ENCODE measurements around the gene PDE11A.
"Not testable (repeated sequence)": the region's sequence is repeated elsewhere in the genome, so short reads cannot be mapped to it uniquely, and the experiment has no call there.

The PDE11A gene

DNA sequence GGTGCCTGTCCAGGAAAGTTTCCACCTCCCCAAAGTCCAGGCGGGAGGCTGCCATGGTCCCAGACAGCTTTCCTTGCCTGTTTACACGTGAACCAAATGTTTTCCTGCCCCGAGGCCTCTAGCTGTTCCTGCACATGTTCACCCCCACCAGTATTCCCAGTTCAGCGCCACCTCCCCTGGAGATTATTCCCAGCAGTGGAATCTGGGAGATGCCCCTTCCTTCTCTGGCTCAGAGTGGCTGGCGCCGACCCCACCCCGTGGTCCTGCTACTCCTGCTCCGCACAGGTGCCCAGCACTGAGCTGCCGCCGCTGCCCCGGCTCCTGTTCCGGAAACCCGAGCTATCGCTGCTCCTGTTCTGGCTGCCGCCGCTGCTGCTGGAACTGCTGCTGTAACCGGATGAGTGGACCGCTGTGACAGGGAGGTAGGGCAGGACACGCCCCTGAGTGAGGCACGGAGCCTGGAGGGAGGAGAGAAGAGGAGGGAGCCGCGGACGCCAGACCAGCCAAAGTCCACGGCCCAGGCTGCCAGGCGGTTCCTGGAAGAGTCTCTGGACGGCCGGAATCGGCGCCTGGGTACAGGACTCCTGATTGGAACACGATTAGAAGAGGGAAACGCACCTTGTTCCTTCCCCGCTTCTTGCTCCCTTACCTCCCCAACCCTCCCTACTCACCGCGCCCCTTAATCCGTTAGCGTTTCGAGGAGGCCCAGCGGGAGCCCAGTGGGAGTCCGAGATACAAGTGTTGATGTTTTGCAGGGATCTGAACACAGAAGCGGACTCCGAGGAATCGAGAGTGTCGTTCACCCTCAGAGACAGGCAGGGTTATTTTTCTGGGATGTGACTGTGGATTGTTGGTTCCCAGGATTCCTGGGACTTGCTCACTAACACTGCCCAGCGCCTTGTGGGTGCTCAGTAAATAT is at the start of gene PDE11A:
Gene PDE11A, minus strand, starts transcription at position 395 of the 919 bp plus-strand sequence. Its CDS starts 340 bp downstream, at position 55.
- peak; percentile 84 for DNase-seq (ENCODE audit: low read depth, low spot score)

GRCh38 chr2:178119179-178119922 is 46.8 kb upstream of the PDE11A start:
- DNase-seq (ENCODE audit: low read depth, low spot score), result no peak

DNA sequence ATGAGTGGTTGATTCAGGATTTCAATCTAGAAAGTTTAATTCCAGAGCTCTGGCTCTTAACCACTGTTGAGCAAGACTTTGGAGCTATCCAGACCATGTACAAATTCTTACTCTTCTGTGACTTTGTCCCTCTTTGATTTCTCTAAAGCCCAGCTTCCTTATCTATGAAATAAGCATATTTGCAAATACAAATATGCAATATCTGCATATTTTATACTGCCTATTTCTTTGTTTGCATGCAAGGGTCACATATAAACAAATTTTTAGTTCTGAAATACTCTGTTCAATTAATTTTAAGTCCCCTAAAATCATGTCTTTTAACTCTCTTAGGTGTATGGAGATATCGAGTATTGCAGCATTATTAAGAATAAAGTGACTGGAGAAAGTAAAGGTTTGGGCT is 45.1 kb upstream of the PDE11A start:
- no peak for DNase-seq (ENCODE audit: low read depth, low spot score)

GRCh38 chr2:178115271-178115670 is 42.7 kb upstream of the PDE11A start:
- DNase-seq (ENCODE audit: low read depth, low spot score), result no peak

GRCh38 chr2:178114462-178114861 is 41.9 kb upstream of the PDE11A start:
- no peak for DNase-seq (ENCODE audit: low read depth, low spot score)

GRCh38 chr2:178112202-178113152 is 39.9 kb upstream of the PDE11A start, which contains the start of gene RBM45:
TSS of gene RBM45 (plus strand) at chr2:178112437. CDS start at chr2:178112547, 110 bp downstream.
- DNase-seq (ENCODE audit: low read depth, low spot score), result peak; percentile 54

GRCh38 chr2:178111743-178112142 is 39.2 kb upstream of the PDE11A start:
- DNase-seq (ENCODE audit: low read depth, low spot score), result no peak

DNA sequence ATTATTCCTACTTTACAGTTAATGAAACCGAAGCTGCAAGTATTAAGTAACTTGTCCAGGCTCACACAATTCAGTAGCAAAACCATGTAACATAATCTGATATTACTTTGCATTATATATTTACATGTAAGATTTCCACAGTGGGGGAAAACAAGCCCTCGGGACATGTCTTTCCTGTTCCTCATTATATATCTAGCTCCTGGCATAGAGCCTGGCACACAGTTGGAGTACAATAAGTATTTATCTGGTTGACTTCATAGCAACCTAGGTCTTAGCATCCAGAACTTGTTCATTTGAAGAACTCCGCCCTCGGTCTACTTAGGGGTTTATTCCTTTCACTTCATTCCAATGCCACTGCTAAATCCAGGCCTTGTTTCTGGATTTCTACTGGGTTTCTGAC is 38.1 kb upstream of the PDE11A start:
- DNase-seq (ENCODE audit: low read depth, low spot score), result no peak

GRCh38 chr2:178109813-178110212 is 37.2 kb upstream of the PDE11A start:
- DNase-seq (ENCODE audit: low read depth, low spot score), result no peak

GRCh38 chr2:178108176-178108575 is 35.6 kb upstream of the PDE11A start:
- DNase-seq (ENCODE audit: low read depth, low spot score), result no peak

GRCh38 chr2:178106053-178106452 is 33.5 kb upstream of the PDE11A start:
- no peak for DNase-seq (ENCODE audit: low read depth, low spot score)

DNA sequence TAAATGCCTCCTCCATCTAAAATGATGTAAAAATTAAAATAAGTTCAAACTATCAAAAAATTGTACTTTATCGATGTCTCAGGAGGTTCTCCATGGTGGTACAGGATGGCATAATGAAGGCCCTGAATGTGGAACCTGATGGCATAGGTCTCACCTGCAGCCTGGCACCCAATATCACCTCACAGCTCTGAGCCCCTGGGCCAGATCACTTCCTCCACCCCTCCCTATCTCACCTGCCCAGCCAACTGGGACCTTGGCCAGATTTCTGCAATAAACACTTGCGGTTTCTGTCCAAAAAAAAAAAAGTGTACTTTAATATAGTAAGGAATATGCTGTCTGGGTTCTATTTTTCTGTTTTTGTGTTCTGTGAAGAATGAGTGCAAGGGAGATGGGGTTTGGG is 33.0 kb upstream of the PDE11A start:
- no peak for DNase-seq (ENCODE audit: low read depth, low spot score)

DNA sequence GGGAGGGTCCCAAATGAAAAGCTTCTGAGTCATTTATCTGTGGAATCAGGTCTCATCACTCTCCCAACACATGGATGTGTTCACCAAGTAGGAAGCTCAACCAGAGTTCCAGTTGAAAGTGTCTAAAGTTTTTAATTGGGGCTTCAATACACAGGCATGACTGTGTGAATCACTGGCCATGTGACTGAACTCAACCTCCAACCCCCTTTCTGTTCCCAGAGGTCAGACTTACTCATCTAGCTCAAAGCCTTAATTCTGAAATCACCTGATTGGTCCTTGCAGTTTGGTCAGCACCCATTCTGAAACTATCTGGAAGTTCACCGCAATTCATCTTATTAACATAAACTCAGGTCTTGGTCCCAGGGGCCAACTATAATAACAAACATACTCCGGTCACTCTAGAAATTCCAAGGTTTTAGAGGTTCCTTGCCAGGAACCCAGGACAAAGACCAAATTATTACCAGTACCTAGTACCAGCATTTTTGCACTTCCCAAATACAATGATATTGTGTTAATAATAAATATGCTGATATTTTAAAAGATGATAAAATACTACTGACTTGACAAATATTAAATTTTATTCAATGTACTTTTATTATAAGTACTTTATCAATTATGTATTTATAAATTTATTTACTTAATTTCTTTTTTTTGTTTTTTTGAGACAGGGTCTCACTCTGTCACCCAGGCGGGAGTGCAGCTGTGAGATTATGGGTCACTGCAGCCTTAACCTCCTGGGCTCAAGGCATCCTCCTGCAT is 28.9 kb upstream of the PDE11A start:
- DNase-seq (ENCODE audit: low read depth, low spot score), result no peak

DNA sequence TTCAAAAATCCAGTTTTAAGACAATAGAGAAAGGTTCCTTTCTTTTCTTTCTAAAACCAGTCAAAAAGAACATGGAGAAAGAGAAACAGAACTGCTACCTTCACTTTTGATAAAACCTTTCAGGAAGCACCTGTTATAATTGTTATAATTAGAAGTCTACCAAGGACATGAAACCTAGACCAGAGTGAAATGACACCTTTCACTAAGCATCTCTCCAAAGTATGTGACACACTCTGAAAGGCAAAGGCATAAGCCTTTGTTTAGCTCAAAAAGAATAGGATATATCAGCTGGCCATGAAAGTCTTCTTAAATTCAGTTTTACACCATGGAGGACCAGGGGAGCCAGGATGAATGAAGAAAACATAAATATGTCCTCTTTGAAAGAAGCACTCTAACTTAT is 20.9 kb upstream of the PDE11A start:
- no peak for DNase-seq (ENCODE audit: low read depth, low spot score)

DNA sequence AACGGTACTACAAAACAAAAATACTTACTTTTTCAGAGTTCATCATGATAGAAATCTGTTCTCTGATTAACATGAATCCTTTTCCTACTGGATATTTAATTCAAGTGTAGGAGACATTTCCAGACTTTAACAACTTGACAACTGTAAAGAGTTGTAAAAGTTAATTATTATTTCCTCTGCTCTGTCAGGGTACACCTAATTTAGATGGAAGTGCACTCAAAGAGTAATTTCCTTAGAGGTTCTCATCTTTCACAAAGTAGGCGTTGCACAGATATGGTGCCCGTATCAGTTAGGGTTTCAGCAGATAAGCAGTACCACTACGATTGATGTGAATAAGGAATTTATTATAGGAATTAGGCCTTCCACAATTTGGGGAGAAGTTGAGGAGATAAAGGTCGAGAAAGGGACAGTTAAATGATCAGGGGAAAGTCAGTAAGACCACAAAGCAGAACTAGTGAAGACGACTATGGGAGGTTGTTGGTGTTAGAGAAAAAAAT is 16.2 kb upstream of the PDE11A start:
- no peak for DNase-seq (ENCODE audit: low read depth, low spot score)

GRCh38 chr2:178084273-178084672 is 11.7 kb upstream of the PDE11A start:
- no peak for DNase-seq (ENCODE audit: low read depth, low spot score)

- no peak for DNase-seq (ENCODE audit: low read depth, low spot score)
These were observed 9.9 kb upstream of the PDE11A start for GRCh38 chr2:178082408-178083045.

DNA sequence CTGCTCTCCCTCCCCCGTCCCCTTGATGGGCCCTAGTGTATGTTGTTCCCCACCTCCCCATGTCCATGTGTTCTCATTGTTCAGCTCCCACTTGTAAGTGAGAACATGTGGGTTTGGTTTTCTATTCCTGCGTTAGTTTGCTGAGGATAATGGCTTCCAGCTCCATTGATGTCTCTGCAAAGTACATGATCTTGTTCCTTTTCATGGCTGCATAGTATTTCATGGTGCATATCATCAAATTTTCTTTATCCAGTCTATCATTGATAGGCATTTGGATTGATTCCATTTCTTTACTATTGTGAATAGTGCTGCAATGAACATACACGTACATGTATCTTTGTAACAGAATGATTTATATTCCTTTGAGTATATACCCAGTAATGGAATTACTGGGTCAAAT is 6.7 kb upstream of the PDE11A start:
- not testable (repeated sequence) for DNase-seq (ENCODE audit: low read depth, low spot score)

GRCh38 chr2:178076130-178076529 is 3.6 kb upstream of the PDE11A start:
- no peak for DNase-seq (ENCODE audit: low read depth, low spot score)

GRCh38 chr2:178075006-178075326 is 2.4 kb upstream of the PDE11A start:
- no peak for DNase-seq (ENCODE audit: low read depth, low spot score)

All from iPS DF 19.7 (cell line).